Progenitor cell of endocrine pancreas (in vitro differentiated cells): ENCODE data around the gene NISCH. TPM values are rescaled to one million over a fixed set of nuclear protein-coding genes. Genes with fewer than 3 reads are reported as not detected.

Experiments
- DNase-seq: peaks from one replicate; pipeline ENCODE4 v3.0.0; 2021; ENCODE audit warnings: low spot score; ENCODE audit not compliant: unreplicated experiment
- H3K27ac Mint-ChIP-seq: 2 replicates; pipeline ENCODE4 v1.8.0; 2021; ENCODE audit warnings: mild to moderate bottlenecking, moderate library complexity, mixed read lengths
- H3K27me3 Mint-ChIP-seq: 2 replicates; pipeline ENCODE4 v1.8.0; 2021; ENCODE audit warnings: mixed read lengths
- H3K36me3 Mint-ChIP-seq: 2 replicates; pipeline ENCODE4 v1.8.0; 2022; ENCODE audit warnings: mixed read lengths; ENCODE audit not compliant: insufficient read depth
- H3K4me1 Mint-ChIP-seq: 2 replicates; pipeline ENCODE4 v1.8.0; 2021; ENCODE audit warnings: low read depth, mixed read lengths
- H3K4me3 Mint-ChIP-seq: 2 replicates; pipeline ENCODE4 v1.8.0; 2021; ENCODE audit warnings: low read depth, mild to moderate bottlenecking, moderate library complexity, mixed read lengths
- H3K9me3 Mint-ChIP-seq: 2 replicates; pipeline ENCODE4 v1.8.0; 2021; ENCODE audit warnings: low read depth, mixed read lengths
- total RNA-seq: library from RNA; stranded (reverse); gene quantifications from 2 replicates; pipeline ENCODE4 v1.2.1, GENCODE V29; 2021
- TF ChIP-seq, protein P1 (sequence below): fragments of 200-600 bp; sonication (generic); IDR thresholded peaks from one replicate; pipeline ENCODE4 v1.5.0; 2021; ENCODE audit warnings: antibody characterized with exemption, mild to moderate bottlenecking; ENCODE audit not compliant: unreplicated experiment

NISCH gene
- total RNA-seq, 1 donor from 2014 or later = 214 TPM

DNA sequence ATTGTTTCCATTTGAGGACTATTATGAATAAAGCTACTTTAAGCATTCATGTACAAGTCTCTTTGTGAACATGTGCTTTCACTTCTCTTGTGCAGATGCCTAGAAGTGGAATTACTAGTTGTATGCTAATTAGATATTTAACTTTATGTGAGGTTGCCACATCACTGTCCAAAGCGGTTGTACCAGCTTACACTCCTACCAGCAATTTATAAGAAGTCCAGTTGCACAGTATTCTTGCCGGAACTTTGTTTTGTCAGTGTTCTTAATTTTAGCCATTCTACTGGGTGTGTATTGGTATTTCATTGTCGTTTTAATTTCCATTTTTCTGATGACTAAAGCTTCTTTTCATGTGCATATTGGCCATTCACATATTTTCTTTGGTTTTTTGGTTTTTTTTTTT is 39.6 kb upstream of the NISCH start:
- Mint-ChIP-seq H3K27me3 (no peaks in the 10 kb centered on the region), H3K36me3 (peaks cover 1% of the 10 kb centered on the region), H3K4me1 (peaks cover 10% of the 10 kb centered on the region), H3K27ac (no peak overlapping the region), H3K9me3 (no peaks in the 10 kb centered on the region), H3K4me3 (no peak overlapping the region)
- DNase-seq = no peak
- TF ChIP-seq, protein P1, sequence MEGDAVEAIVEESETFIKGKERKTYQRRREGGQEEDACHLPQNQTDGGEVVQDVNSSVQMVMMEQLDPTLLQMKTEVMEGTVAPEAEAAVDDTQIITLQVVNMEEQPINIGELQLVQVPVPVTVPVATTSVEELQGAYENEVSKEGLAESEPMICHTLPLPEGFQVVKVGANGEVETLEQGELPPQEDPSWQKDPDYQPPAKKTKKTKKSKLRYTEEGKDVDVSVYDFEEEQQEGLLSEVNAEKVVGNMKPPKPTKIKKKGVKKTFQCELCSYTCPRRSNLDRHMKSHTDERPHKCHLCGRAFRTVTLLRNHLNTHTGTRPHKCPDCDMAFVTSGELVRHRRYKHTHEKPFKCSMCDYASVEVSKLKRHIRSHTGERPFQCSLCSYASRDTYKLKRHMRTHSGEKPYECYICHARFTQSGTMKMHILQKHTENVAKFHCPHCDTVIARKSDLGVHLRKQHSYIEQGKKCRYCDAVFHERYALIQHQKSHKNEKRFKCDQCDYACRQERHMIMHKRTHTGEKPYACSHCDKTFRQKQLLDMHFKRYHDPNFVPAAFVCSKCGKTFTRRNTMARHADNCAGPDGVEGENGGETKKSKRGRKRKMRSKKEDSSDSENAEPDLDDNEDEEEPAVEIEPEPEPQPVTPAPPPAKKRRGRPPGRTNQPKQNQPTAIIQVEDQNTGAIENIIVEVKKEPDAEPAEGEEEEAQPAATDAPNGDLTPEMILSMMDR = no peak

GRCh38 chr3:52420388-52420787 is 35.0 kb upstream of the NISCH start:
- TF ChIP-seq, protein P1 = no peak
- DNase-seq = no peak

GRCh38 chr3:52422669-52423068 is 32.7 kb upstream of the NISCH start:
- no peak overlapping the region for H3K27ac Mint-ChIP-seq
- DNase-seq = no peak

More at GRCh38 chr3:52420388-52420787, 35.0 kb upstream of the NISCH start:
- peaks cover 3% of the 10 kb centered on the region for H3K27me3 Mint-ChIP-seq
- no peak overlapping the region for H3K27ac Mint-ChIP-seq
- H3K9me3 Mint-ChIP-seq = no peaks in the 10 kb centered on the region
- peaks cover 9% of the 10 kb centered on the region for H3K4me1 Mint-ChIP-seq
- no peak overlapping the region for H3K4me3 Mint-ChIP-seq
- H3K36me3 Mint-ChIP-seq = no peaks in the 10 kb centered on the region

DNA sequence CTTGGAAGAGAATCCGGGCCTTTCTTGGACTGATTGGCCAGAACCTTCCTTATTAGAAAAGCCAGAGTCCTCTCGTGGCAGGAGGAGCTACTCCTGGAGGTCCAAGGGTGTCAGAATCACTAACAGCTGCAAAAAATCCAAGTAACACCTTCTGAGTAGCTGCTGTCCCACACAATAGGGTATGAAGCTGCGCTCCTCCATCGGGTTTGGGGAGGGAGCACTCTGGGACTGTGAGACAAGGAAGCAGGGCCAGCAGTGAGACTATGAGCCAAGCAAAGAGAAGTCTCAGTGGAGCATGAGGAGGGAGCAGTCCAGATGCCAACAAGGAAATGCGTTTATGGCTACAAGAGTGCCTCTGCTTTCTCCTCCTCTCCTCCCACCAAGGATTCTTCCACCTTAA is 32.2 kb upstream of the NISCH start:
- no peaks in the 10 kb centered on the region for H3K36me3 Mint-ChIP-seq
- TF ChIP-seq, protein P1 = no peak
- peaks cover 3% of the 10 kb centered on the region for H3K27me3 Mint-ChIP-seq
- H3K27ac Mint-ChIP-seq = no peak overlapping the region
- no peak for DNase-seq
- peaks cover 9% of the 10 kb centered on the region for H3K4me1 Mint-ChIP-seq
- H3K9me3 Mint-ChIP-seq = no peaks in the 10 kb centered on the region
- H3K4me3 Mint-ChIP-seq = no peak overlapping the region

More at GRCh38 chr3:52422669-52423068, 32.7 kb upstream of the NISCH start:
- Mint-ChIP-seq H3K4me1 (peaks cover 9% of the 10 kb centered on the region), H3K36me3 (no peaks in the 10 kb centered on the region), H3K9me3 (no peaks in the 10 kb centered on the region), H3K27me3 (peaks cover 3% of the 10 kb centered on the region), H3K4me3 (no peak overlapping the region)
- TF ChIP-seq, protein P1 = no peak

DNA sequence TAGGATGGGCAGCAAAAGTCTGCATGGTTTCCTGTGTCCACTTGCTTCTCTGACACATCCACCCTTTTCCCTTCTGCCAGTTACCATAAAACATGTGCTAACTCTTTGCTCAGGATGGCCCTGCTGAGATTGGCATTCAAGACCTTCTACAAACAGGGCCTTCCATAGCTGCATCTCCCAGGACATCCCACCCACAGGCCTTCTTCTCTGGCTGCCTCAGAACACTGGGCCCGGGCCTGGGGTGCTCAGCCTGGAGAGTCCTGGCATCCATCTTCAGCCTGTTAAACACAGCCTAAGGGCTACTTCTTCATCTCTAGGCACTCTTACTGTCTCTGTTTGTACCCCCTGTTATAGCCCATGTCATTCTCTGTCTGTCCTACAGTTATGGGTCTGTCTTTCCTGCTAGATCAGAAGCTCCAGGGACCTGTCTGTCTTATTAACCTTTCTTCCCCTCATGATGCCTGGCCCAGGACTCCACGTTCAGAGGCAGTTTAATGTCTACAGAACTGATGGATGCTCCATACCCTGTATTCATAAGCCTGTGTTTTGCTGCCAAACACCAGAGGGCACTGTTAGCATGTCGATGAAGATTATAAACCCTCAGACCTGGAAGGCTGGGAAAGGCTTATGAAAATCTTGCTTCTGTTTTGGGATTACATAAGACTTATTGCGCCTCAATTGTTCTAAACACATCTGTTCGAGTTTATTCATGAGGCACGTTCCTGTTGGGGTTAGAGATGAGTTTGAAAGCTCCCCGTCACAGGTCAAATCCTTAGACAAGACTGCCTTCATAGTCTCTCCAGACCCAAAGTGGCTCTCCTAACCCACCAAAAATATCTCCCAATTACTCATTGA is 27.0 kb upstream of the NISCH start:
- TF ChIP-seq, protein P1 = peak; percentile 74
- no peaks in the 10 kb centered on the region for H3K36me3 Mint-ChIP-seq
- no peak overlapping the region for H3K27ac Mint-ChIP-seq
- no peak for DNase-seq
- no peaks in the 10 kb centered on the region for H3K9me3 Mint-ChIP-seq
- peaks cover 7% of the 10 kb centered on the region for H3K4me1 Mint-ChIP-seq
- H3K4me3 Mint-ChIP-seq = no peak overlapping the region
- peaks cover 9% of the 10 kb centered on the region for H3K27me3 Mint-ChIP-seq
